Dedifferentiated amniotic fluid mesenchymal stem cell (primary cell): ENCODE measurements around the gene HIVEP2.

Experiments
- DNase-seq: peaks from one replicate; pipeline ENCODE4 v3.0.0-alpha.2; 2016; ENCODE audit errors: extremely low spot score

HIVEP2 gene

GRCh38 chr6:142946181-142946923, 1.4 kb upstream of the HIVEP2 start:
- peak; percentile 98 for DNase-seq

GRCh38 chr6:142945446-142946180, 637 bp upstream of the HIVEP2 start:
- DNase-seq: no peak

GRCh38 chr6:142944124-142945048, 590 bp downstream of the HIVEP2 start:
- peak; percentile 69 for DNase-seq

DNA sequence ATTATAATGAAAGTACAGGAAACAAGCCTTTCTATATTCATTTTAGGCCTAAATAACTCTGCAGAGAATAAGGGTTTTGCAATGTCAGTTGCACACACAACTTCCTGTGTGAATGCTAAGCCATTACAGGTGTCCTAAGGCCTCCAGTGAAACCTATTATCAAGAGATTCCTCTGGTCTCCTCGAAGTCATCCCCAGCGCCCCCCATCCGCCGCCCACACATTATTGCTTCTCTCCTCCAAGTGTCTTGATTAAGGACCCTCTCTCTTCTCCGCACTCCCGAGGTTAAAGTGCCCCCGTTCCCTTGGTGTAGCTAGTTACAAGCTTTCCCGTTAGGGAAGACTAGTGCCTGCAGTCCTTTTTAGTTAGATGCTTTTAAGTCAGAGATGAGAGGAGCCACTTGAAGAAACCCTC, 1.3 kb downstream of the HIVEP2 start:
- DNase-seq: no peak

- DNase-seq: peak; percentile 64
Measured at GRCh38 chr6:142942805-142943227, 2.2 kb downstream of the HIVEP2 start.

GRCh38 chr6:142942238-142942637, 2.7 kb downstream of the HIVEP2 start:
- DNase-seq: no peak

DNA sequence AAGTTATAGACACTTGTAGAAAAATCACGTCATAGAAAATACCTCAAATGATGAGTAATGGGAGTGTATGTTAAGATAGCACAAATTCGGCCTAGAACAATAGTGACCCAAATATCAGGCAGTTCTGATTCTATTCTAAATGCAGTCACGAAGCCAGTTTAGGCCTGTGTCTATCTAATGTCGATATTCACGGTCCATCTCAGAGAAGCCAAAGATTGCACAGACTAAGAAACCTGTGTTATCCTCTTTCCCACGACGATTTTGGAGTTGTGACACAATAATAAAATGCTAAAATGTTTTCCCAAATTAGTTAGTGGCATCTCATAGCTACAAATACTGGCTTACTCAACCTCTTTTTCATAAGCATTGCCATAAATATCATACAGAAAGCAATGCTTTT, 4.0 kb downstream of the HIVEP2 start:
- no peak for DNase-seq

- no peak for DNase-seq
Measured at GRCh38 chr6:142940487-142940886, 4.5 kb downstream of the HIVEP2 start.

GRCh38 chr6:142938510-142938909, 6.5 kb downstream of the HIVEP2 start:
- DNase-seq: no peak

DNA sequence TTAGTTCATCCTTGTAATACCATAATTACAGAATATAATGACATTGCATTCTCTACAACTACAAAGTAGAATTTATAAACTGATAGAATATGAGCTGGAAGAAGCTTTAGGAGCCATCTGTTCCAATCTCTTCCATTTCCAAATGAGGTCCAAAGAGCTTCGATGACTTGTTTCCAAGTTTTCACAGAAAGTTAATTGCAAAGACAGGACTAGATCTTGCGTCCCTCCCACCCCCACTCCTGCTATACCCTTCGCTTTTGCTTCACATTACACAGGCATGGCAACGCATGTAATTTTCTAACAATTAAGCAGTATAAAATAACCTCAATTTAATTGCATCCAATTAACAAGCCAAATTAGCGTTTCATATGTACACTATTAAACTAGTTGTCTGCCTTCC, 7.0 kb downstream of the HIVEP2 start:
- no peak for DNase-seq

- DNase-seq: no peak
Measured at GRCh38 chr6:142935553-142936517, 9.1 kb downstream of the HIVEP2 start.

GRCh38 chr6:142934599-142934998, 10.4 kb downstream of the HIVEP2 start:
- no peak for DNase-seq

GRCh38 chr6:142934106-142934505, 10.9 kb downstream of the HIVEP2 start:
- DNase-seq: no peak

DNA sequence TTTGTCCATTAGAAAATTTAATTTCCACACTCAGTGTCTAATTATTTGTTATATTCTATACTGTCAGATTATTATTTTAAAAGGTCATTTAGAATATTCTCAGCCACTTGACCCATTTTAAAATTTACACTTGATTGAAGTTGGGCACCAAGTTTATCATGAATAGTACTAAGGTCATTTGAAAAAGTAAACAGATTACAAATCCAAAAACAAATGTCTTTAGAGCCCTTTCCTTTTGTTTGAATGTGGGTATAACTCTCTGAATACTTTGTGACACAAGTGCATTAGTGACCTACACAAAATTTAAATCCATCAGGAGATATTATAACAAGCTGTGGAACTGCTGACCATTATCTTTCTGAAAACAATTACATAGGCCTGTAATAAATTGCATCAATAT, 11.3 kb downstream of the HIVEP2 start:
- DNase-seq: no peak

GRCh38 chr6:142932889-142933288, 12.1 kb downstream of the HIVEP2 start:
- DNase-seq: no peak

- DNase-seq: peak; percentile 18
Measured at GRCh38 chr6:142929751-142930358, 15.1 kb downstream of the HIVEP2 start.

GRCh38 chr6:142927904-142928303, 17.1 kb downstream of the HIVEP2 start:
- no peak for DNase-seq

DNA sequence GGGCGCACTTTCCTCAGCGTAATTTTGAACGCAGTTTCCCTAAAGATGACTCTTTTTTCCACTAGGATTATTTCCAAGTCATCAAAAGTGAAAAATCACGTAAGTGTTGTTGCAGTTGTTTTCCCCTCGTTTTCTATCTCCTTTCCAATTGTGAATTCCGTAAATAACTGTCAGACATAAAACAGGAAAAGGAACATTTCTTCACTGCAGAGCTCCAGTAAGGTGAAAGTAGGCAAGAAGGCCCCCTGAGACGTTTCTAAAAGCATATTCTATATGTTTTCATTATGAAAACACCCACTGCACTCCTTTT, 17.8 kb downstream of the HIVEP2 start:
- no peak for DNase-seq

DNA sequence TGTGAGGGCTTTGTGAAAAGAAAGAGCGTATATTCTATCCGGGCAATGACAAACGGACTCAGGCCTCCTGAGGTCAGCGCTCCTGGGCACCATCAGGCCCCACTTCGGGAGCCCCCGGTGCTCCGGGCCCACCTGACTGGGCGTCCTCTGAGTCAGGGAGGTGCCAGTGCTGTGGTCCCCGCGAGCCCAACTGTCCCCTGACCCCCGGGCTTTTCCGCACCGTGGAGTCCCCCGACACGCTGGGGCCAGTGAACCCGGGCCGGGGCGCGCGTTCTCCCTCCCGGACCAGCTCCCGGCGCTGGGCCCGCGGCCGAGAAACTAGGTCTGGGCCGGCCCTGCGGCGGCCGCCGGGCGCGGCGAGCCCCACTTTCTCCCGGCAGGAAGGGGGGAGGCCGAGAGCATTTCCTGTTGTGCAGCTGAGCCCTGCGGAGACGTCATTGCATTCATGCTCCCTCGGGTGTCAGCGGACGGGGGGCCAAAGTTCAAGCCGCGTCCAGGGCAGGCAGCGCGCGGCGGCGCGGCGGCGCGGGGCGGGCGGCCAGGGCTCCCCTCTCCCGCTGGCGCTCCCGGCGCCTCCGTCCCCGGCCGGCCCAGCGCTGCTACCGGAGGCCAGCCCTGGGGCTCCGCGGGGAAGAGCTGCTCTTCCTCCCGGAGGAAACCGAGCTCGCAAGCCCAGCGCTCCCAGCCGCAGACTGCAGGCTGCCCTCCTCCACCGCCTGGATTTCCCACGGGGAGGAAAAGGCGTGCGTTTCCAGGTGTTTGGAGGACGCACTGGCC, 18.3 kb downstream of the HIVEP2 start:
- peak; percentile 34 for DNase-seq

- DNase-seq: no peak
Measured at GRCh38 chr6:142926177-142926493, 18.8 kb downstream of the HIVEP2 start.
